ENCODE data around the gene ZNF446. TPM values are rescaled to one million over a fixed set of nuclear protein-coding genes. Genes with fewer than 3 reads are reported as not detected.
"Not testable (repeated sequence)": the region's sequence is repeated elsewhere in the genome, so short reads cannot be mapped to it uniquely, and the experiment has no call there.

Gene ZNF446
- total RNA-seq, 1 donor from 2014 or later = 6.6 TPM

- H3K27me3 Mint-ChIP-seq (ENCODE audit: insufficient read depth) = no peaks in the 10 kb centered on the region
- peaks cover 12% of the 10 kb centered on the region for H3K4me1 Mint-ChIP-seq (ENCODE audit: low read depth)
- H3K36me3 Mint-ChIP-seq (ENCODE audit: low read depth) = peaks cover 5% of the 10 kb centered on the region
- intact Hi-C loops (cut with micrococcal nuclease) = no loop called here
- no peak overlapping the region for H3K4me3 Mint-ChIP-seq
- H3K27ac Mint-ChIP-seq = peak overlapping the region; percentile 32
- no peak for DNase-seq (ENCODE audit: low spot score)
- no peaks in the 10 kb centered on the region for H3K9me3 Mint-ChIP-seq
Measured at GRCh38 chr19:58491393-58491792, 15.2 kb downstream of the ZNF446 start.

GRCh38 chr19:58492265-58492664 lies 16.1 kb downstream of the ZNF446 start:
- intact Hi-C loops (cut with micrococcal nuclease) = no loop called here
- DNase-seq (ENCODE audit: low spot score) = no peak
- Mint-ChIP-seq H3K27me3 (ENCODE audit: insufficient read depth) (no peaks in the 10 kb centered on the region), H3K36me3 (ENCODE audit: low read depth) (peaks cover 5% of the 10 kb centered on the region), H3K9me3 (no peaks in the 10 kb centered on the region), H3K27ac (no peak overlapping the region), H3K4me1 (ENCODE audit: low read depth) (peaks cover 16% of the 10 kb centered on the region), H3K4me3 (no peak overlapping the region)

GRCh38 chr19:58497634-58498170 lies 21.6 kb downstream of the ZNF446 start:
- H3K9me3 Mint-ChIP-seq = peaks cover 7% of the 10 kb centered on the region
- H3K4me1 Mint-ChIP-seq (ENCODE audit: low read depth) = peaks cover 21% of the 10 kb centered on the region
- peaks cover 7% of the 10 kb centered on the region for H3K27me3 Mint-ChIP-seq (ENCODE audit: insufficient read depth)
- no peak for DNase-seq (ENCODE audit: low spot score)
- intact Hi-C loops (cut with micrococcal nuclease) = loop anchor here (2.0 kb wide), 1 partner anchor 315 kb away; the partner anchor contains the start of gene ZNF274
- H3K36me3 Mint-ChIP-seq (ENCODE audit: low read depth) = peaks cover 4% of the 10 kb centered on the region
- H3K4me3 Mint-ChIP-seq = peak overlapping the region; percentile 91
- no peak overlapping the region for H3K27ac Mint-ChIP-seq

GRCh38 chr19:58498316-58499020 lies 22.3 kb downstream of the ZNF446 start:
- H3K27ac Mint-ChIP-seq = peak overlapping the region; percentile 91

GRCh38 chr19:58499021-58499927 lies 23.1 kb downstream of the ZNF446 start:
- intact Hi-C loops (cut with micrococcal nuclease) = loop anchor here (1.0 to 2.0 kb wide), 14 partner anchors 10 to 316 kb away; partner anchors contain the start of genes ERVK3-1, MZF1, TRIM28 and ZBTB45
- Mint-ChIP-seq H3K27ac (peak overlapping the region; percentile 91), H3K4me1 (ENCODE audit: low read depth) (peaks cover 21% of the 10 kb centered on the region), H3K9me3 (peaks cover 7% of the 10 kb centered on the region), H3K4me3 (peak overlapping the region; percentile 91), H3K27me3 (ENCODE audit: insufficient read depth) (peaks cover 7% of the 10 kb centered on the region), H3K36me3 (ENCODE audit: low read depth) (peaks cover 4% of the 10 kb centered on the region)
- peak; percentile 96 for DNase-seq (ENCODE audit: low spot score)

More at GRCh38 chr19:58498316-58499020, 22.3 kb downstream of the ZNF446 start:
- intact Hi-C loops (cut with micrococcal nuclease) = loop anchor here (1.0 to 2.0 kb wide), 14 partner anchors 9 to 316 kb away; partner anchors contain the start of genes ERVK3-1, MZF1, TRIM28 and ZBTB45
- peaks cover 21% of the 10 kb centered on the region for H3K4me1 Mint-ChIP-seq (ENCODE audit: low read depth)
- H3K4me3 Mint-ChIP-seq = peak overlapping the region; percentile 91
- DNase-seq (ENCODE audit: low spot score) = no peak
- peaks cover 7% of the 10 kb centered on the region for H3K9me3 Mint-ChIP-seq
- peaks cover 7% of the 10 kb centered on the region for H3K27me3 Mint-ChIP-seq (ENCODE audit: insufficient read depth)
- peaks cover 4% of the 10 kb centered on the region for H3K36me3 Mint-ChIP-seq (ENCODE audit: low read depth)

GRCh38 chr19:58500242-58500641 lies 24.1 kb downstream of the ZNF446 start:
- Mint-ChIP-seq H3K36me3 (ENCODE audit: low read depth) (peaks cover 1% of the 10 kb centered on the region), H3K9me3 (peaks cover 7% of the 10 kb centered on the region), H3K27ac (no peak overlapping the region), H3K4me1 (ENCODE audit: low read depth) (peaks cover 17% of the 10 kb centered on the region), H3K27me3 (ENCODE audit: insufficient read depth) (peaks cover 7% of the 10 kb centered on the region), H3K4me3 (peak overlapping the region; percentile 91)
- intact Hi-C loops (cut with micrococcal nuclease) = no loop called here
- no peak for DNase-seq (ENCODE audit: low spot score)

GRCh38 chr19:58507602-58508223 lies 31.6 kb downstream of the ZNF446 start:
- H3K36me3 Mint-ChIP-seq (ENCODE audit: low read depth); H3K4me3 Mint-ChIP-seq; H3K27ac Mint-ChIP-seq; H3K4me1 Mint-ChIP-seq (ENCODE audit: low read depth); H3K27me3 Mint-ChIP-seq (ENCODE audit: insufficient read depth); intact Hi-C loops (cut with micrococcal nuclease); DNase-seq (ENCODE audit: low spot score): not testable (repeated sequence)
- peaks cover 11% of the 10 kb centered on the region for H3K9me3 Mint-ChIP-seq

- Mint-ChIP-seq H3K27ac (no peak overlapping the region), H3K9me3 (peaks cover 11% of the 10 kb centered on the region), H3K4me3 (no peak overlapping the region), H3K36me3 (ENCODE audit: low read depth) (peaks cover 7% of the 10 kb centered on the region), H3K27me3 (ENCODE audit: insufficient read depth) (no peaks in the 10 kb centered on the region), H3K4me1 (ENCODE audit: low read depth) (no peaks in the 10 kb centered on the region)
- DNase-seq (ENCODE audit: low spot score) = no peak
- intact Hi-C loops (cut with micrococcal nuclease) = no loop called here
Measured at GRCh38 chr19:58509731-58510083, 33.6 kb downstream of the ZNF446 start.

GRCh38 chr19:58510084-58510862 lies 34.1 kb downstream of the ZNF446 start:
- no peak for DNase-seq (ENCODE audit: low spot score)
- no peak overlapping the region for H3K27ac Mint-ChIP-seq
- H3K4me1 Mint-ChIP-seq (ENCODE audit: low read depth) = peaks cover under 1% of the 10 kb centered on the region
- H3K9me3 Mint-ChIP-seq = peaks cover 11% of the 10 kb centered on the region
- no peak overlapping the region for H3K4me3 Mint-ChIP-seq
- peaks cover 10% of the 10 kb centered on the region for H3K36me3 Mint-ChIP-seq (ENCODE audit: low read depth)
- intact Hi-C loops (cut with micrococcal nuclease) = no loop called here
- H3K27me3 Mint-ChIP-seq (ENCODE audit: insufficient read depth) = no peaks in the 10 kb centered on the region

- Mint-ChIP-seq H3K36me3 (ENCODE audit: low read depth) (peaks cover 20% of the 10 kb centered on the region), H3K27ac (peak within 1 kb of the TSS; percentile 58), H3K4me1 (ENCODE audit: low read depth) (peaks cover 8% of the 10 kb centered on the region), H3K9me3 (peaks cover 11% of the 10 kb centered on the region), H3K4me3 (no peak within 1 kb of the TSS), H3K27me3 (ENCODE audit: insufficient read depth) (no peaks in the 10 kb centered on the region)
- DNase-seq (ENCODE audit: low spot score) = no peak
- intact Hi-C loops (cut with micrococcal nuclease) = no loop called here
Measured at GRCh38 chr19:58511353-58512208, 35.4 kb downstream of the ZNF446 start, which contains the start of gene SLC27A5. Gene SLC27A5 (minus strand): TSS chr19:58511992. CDS start chr19:58511955, 37 bp downstream.

GRCh38 chr19:58513213-58513693 lies 37.1 kb downstream of the ZNF446 start:
- Mint-ChIP-seq H3K9me3 (no peaks in the 10 kb centered on the region), H3K36me3 (ENCODE audit: low read depth) (peaks cover 17% of the 10 kb centered on the region), H3K27ac (peak overlapping the region; percentile 58), H3K4me1 (ENCODE audit: low read depth) (peaks cover 13% of the 10 kb centered on the region), H3K27me3 (ENCODE audit: insufficient read depth) (peaks cover 3% of the 10 kb centered on the region), H3K4me3 (peak overlapping the region; percentile 78)
- no peak for DNase-seq (ENCODE audit: low spot score)
- intact Hi-C loops (cut with micrococcal nuclease) = no loop called here
